ENCODE measurements around the gene IQGAP2. TPM values are rescaled to one million over a fixed set of nuclear protein-coding genes. Genes with fewer than 3 reads are reported as not detected.

The IQGAP2 gene
- total and polyA plus RNA-seq, 9 of the 15 experiments (the other 6 are each of a cell fraction or from before 2014, with no cell fraction given) = 8.7 to 23.2 (median 17.4) TPM

DNA sequence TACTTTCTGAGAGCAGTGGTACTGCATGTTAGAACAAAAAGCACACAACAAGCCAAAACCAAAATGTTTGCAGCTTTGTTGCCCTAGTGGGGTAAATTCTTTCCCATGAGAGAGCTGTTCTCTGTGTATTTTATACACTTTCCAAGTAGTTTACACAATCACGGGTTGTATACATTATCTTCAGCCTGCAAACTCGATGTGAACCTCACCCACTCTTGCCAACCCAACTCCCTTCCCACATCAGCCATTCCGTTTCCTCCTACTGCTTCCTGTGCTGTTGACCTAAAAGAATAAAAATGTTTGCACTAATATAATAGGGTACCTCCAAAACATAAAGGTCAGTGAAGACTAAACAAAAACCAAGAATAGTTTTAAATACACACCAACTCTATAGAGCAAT, 47.0 kb downstream of the IQGAP2 start (continued):
- TF ChIP-seq, protein P1, sequence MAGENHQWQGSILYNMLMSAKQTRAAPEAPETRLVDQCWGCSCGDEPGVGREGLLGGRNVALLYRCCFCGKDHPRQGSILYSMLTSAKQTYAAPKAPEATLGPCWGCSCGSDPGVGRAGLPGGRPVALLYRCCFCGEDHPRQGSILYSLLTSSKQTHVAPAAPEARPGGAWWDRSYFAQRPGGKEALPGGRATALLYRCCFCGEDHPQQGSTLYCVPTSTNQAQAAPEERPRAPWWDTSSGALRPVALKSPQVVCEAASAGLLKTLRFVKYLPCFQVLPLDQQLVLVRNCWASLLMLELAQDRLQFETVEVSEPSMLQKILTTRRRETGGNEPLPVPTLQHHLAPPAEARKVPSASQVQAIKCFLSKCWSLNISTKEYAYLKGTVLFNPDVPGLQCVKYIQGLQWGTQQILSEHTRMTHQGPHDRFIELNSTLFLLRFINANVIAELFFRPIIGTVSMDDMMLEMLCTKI (IDR thresholded peaks at IDR 0.05; ENCODE audit: partially characterized antibody) = no peak
- TF ChIP-seq TFE3 (CRISPR knock-in tag; IDR thresholded peaks at IDR 0.05) (no peak), MYC (IDR thresholded peaks at IDR 0.05; ENCODE audit: low read depth, low read length) (no peak), MYC (CRISPR knock-in tag; IDR thresholded peaks at IDR 0.05; ENCODE audit: borderline replicate concordance, low read depth) (no peak), HNRNPLL (IDR thresholded peaks at IDR 0.05; ENCODE audit: low read depth, low read length, poor library complexity, severe bottlenecking) (no peak), SRSF7 (optimal IDR thresholded peaks at IDR 0.05; ENCODE audit: low read depth, low read length) (no peak), SLC30A9 (CRISPR knock-in tag; IDR thresholded peaks at IDR 0.05) (no peak), SRSF1 (IDR thresholded peaks at IDR 0.05; ENCODE audit: low read depth, low read length) (no peak), ZNF444 (CRISPR knock-in tag; IDR thresholded peaks at IDR 0.05) (no peak)
- TF ChIP-seq, protein P2, sequence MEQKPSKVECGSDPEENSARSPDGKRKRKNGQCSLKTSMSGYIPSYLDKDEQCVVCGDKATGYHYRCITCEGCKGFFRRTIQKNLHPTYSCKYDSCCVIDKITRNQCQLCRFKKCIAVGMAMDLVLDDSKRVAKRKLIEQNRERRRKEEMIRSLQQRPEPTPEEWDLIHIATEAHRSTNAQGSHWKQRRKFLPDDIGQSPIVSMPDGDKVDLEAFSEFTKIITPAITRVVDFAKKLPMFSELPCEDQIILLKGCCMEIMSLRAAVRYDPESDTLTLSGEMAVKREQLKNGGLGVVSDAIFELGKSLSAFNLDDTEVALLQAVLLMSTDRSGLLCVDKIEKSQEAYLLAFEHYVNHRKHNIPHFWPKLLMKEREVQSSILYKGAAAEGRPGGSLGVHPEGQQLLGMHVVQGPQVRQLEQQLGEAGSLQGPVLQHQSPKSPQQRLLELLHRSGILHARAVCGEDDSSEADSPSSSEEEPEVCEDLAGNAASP (IDR thresholded peaks at IDR 0.05) = no peak
- TF ChIP-seq, protein P3, sequence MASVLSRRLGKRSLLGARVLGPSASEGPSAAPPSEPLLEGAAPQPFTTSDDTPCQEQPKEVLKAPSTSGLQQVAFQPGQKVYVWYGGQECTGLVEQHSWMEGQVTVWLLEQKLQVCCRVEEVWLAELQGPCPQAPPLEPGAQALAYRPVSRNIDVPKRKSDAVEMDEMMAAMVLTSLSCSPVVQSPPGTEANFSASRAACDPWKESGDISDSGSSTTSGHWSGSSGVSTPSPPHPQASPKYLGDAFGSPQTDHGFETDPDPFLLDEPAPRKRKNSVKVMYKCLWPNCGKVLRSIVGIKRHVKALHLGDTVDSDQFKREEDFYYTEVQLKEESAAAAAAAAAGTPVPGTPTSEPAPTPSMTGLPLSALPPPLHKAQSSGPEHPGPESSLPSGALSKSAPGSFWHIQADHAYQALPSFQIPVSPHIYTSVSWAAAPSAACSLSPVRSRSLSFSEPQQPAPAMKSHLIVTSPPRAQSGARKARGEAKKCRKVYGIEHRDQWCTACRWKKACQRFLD (CRISPR knock-in tag; IDR thresholded peaks at IDR 0.05) = no peak
